SU-DHL-6 (cell line): Measurements from ENCODE around the gene SCARF2.

ENCODE experiments used
- EZH2phosphoT487 ChIP-seq: fragments of 200-600 bp; sonication (generic), shearing (Covaris generic); conservative IDR thresholded peaks from 2 replicates; pipeline ENCODE4 v1.6.1; 2018; ENCODE audit warnings: mild to moderate bottlenecking, antibody characterized with exemption, low read length, moderate library complexity, mixed read lengths
- TF ChIP-seq, protein P1 (sequence below): fragments of 200-600 bp; sonication (generic); IDR thresholded peaks from one replicate; pipeline ENCODE4 v1.5.1; 2017; ENCODE audit warnings: antibody characterized with exemption, mild to moderate bottlenecking, low read length, moderate library complexity; ENCODE audit not compliant: insufficient read depth, poor library complexity, severe bottlenecking

GRCh38 chr22:20456722-20457076, 19.1 kb upstream of the SCARF2 start:
- TF ChIP-seq, protein P1, sequence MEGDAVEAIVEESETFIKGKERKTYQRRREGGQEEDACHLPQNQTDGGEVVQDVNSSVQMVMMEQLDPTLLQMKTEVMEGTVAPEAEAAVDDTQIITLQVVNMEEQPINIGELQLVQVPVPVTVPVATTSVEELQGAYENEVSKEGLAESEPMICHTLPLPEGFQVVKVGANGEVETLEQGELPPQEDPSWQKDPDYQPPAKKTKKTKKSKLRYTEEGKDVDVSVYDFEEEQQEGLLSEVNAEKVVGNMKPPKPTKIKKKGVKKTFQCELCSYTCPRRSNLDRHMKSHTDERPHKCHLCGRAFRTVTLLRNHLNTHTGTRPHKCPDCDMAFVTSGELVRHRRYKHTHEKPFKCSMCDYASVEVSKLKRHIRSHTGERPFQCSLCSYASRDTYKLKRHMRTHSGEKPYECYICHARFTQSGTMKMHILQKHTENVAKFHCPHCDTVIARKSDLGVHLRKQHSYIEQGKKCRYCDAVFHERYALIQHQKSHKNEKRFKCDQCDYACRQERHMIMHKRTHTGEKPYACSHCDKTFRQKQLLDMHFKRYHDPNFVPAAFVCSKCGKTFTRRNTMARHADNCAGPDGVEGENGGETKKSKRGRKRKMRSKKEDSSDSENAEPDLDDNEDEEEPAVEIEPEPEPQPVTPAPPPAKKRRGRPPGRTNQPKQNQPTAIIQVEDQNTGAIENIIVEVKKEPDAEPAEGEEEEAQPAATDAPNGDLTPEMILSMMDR = no peak
- TF ChIP-seq EZH2phosphoT487 = no peak
